Heart right ventricle (tissue), 16 donors: ENCODE data around the gene SLX4IP. TPM values are rescaled to one million over a fixed set of nuclear protein-coding genes. Genes with fewer than 3 reads are reported as not detected.

Source experiments
- ATAC-seq, 8 donors: fragments of 200-7000 bp; cut with Tn5 transposase; one replicate each; pipeline ENCODE4 v1.9.1; 2020; ENCODE audit warnings: mild to moderate bottlenecking in 8 of 8, moderate library complexity in 8 of 8, moderate number of reproducible peaks in 1 of 8
- DNase-seq, 2 donors: peaks; one replicate each; pipeline ENCODE4 v3.0.0-alpha.2; 2020
- H3K27ac ChIP-seq, 10 donors: fragments of 200-600 bp; sonication (generic) in 2 of 10; one replicate each; pipeline versions ENCODE4 v1.5.0 to v1.8.0; 2020 to 2022; ENCODE audit warnings: mild to moderate bottlenecking in 3 of 10
- H3K27me3 ChIP-seq, 7 donors: fragments of 200-600 bp; one replicate each; pipeline ENCODE4 v1.8.0; 2021 to 2022; ENCODE audit warnings: mild to moderate bottlenecking in 2 of 7
- H3K36me3 ChIP-seq, 9 donors: fragments of 200-600 bp; sonication (generic) in 1 of 9; one replicate each; pipeline versions ENCODE4 v1.5.0 to v1.8.0; 2020 to 2022; ENCODE audit warnings: mild to moderate bottlenecking in 2 of 9
- H3K4me1 ChIP-seq, 9 donors: fragments of 200-600 bp; sonication (generic) in 1 of 9; one replicate each; pipeline versions ENCODE4 v1.5.0 to v1.8.0; 2020 to 2022; ENCODE audit warnings: mild to moderate bottlenecking in 4 of 9
- H3K4me3 ChIP-seq, 10 donors: fragments of 200-600 bp; sonication (generic) in 2 of 10; one replicate each; pipeline versions ENCODE4 v1.5.0 to v1.8.0; 2020 to 2022; ENCODE audit warnings: mild to moderate bottlenecking in 7 of 10, moderate library complexity in 2 of 10
- H3K9me3 ChIP-seq, 11 donors: fragments of 200-600 bp in 10 of 11; sonication (generic) in 2 of 11; one replicate each; pipeline versions ENCODE4 v1.5.0 to v1.8.0; 2013 to 2022; ENCODE audit warnings: mild to moderate bottlenecking in 2 of 11, control low read depth in 1 of 11, moderate library complexity in 1 of 11
- CTCF ChIP-seq, 9 donors: fragments of 200-600 bp; sonication (generic) in 2 of 9; IDR thresholded peaks; one replicate each; pipeline versions ENCODE4 v1.5.0 to v1.8.0; 2021 to 2022; ENCODE audit warnings: antibody characterized with exemption in 9 of 9, mild to moderate bottlenecking in 5 of 9, moderate library complexity in 1 of 9
- WGBS, 2 donors: extraction: QIAGEN DNeasy Blood & Tissue Kit; methylation state at CpG; one replicate each; pipeline ENCODE4 v1.1.7; 2013; ENCODE audit warnings: inconsistent platforms in 1 of 2; 5-methylcytosine and 5-hydroxymethylcytosine counted together
- intact Hi-C, 10 donors: fragments of 100-400 bp; cut with DNase I; formaldehyde crosslinking; loops; one replicate each; pipeline versions ENCODE4 v1.11.1 to v1.14.2; 2022
- long read RNA-seq, 3 donors: library from polyadenylated mRNA; unstranded; transcript quantifications; one replicate each; pipeline ENCODE4 v2.0.0, GENCODE V29; 2020 to 2021
- polyA plus RNA-seq, 2 donors: library from polyadenylated mRNA; stranded (reverse); fragments of 200-250 nt; gene quantifications; one replicate each; pipeline ENCODE4 v1.2.3, GENCODE V29; 2013
- total RNA-seq, 10 donors: library from RNA; stranded (reverse); fragmentation: NEBNext Ultra II Directional in 3 of 10; extraction: Animal tissue kit (Norgen Biotek cat#: 25700) in 3 of 10; gene quantifications; one replicate each; pipeline versions ENCODE4 v1.2.1 to v1.2.4, GENCODE V29; 2021 to 2023
- donor health status: Arrhythmogenic right ventricular cardiomyopathy.
- donor health status: ischemic (EF 13 %, LVEDD 7.1; RV severe dilation, severe dysfunction).
- donor health status: healthy with polysubstance abuse.
- donor health status: DM: no; HTN: yes; CAD: no.
- donor health status: DM: no; HTN: no; CAD: no.
- donor health status: ischemic (EF 25% LVEDD 6.9; RV normal size, moderate dysfunction).
- donor health status: ischemic (EF 25% LVEDD 5.7; RV mildly dilated, moderate dysfunction).
- donor health status: healthy.
- donor health status: DM: yes; HTN: yes; CAD: no.
- donor health status: Ischemic cardiomyopathy.
- donor health status: ischemic (EF 35%, LVEDD 5.7; RV mildly dilated, moderate dysfunction).
- donor health status: nonischemic (EF 11% LVEDD 7.7; RV severe dilation, severe dysfunction).
- donor health status: DM: yes; HTN: yes; CAD: no.
- donor health status: PGD.
- donor health status: ischemic (EF 29% LVEDD 5.4; RV normal size, mild dysfunction).
- donor health status: nonischemic (EF 23%, LVEDD 6.1; RV moderate dilation, normal function).

SLX4IP gene
- total RNA-seq, result 1 to 10 TPM; 1.6 to 3.1 (median 2.6) TPM
- 1 to 10 TPM in 1 of 2 donors, under 1 TPM in 1; 0.71 to 2.8 TPM for polyA plus RNA-seq
- long read RNA-seq, donor 1, partial matches to known transcripts, result 0 of 2 reads
- long read RNA-seq, donor 1, other reads (novel, unspliced or antisense), result 2 of 2 reads
- long read RNA-seq, donor 2, partial matches to known transcripts, result 0 of 3 reads
- long read RNA-seq, donor 2, other reads (novel, unspliced or antisense), result 3 of 3 reads
- long read RNA-seq, donor 3, partial matches to known transcripts, result 0 of 5 reads
- long read RNA-seq, donor 3, other reads (novel, unspliced or antisense), result 5 of 5 reads

- intact Hi-C loops, result loop anchor here in 3 of 10 donors (5.0 to 10.0 kb wide), 3 partner anchors 78 to 1460 kb away; partner anchors contain the start of gene JAG1 (in 1 of the 3)
- Histone ChIP-seq H3K4me1 (peaks cover 6 to 41% (median 37%) of the 10 kb centered on the region in 9 donors), H3K36me3 (no peaks in the 10 kb centered on the region), H3K27me3 (no peaks in the 10 kb centered on the region), H3K9me3 (no peaks in the 10 kb centered on the region), H3K27ac (peak within 1 kb of the TSS; percentile 54 to 97 (median 94)), H3K4me3 (peak within 1 kb of the TSS; percentile 51 to 94 (median 86))
- ATAC-seq, result peak; percentile 81 to 92 (median 88)
- peak; percentile 85 to 97 for DNase-seq
- TF ChIP-seq CTCF (IDR thresholded peaks at IDR 0.05), result no peak
- 2% methylated on average over 32 of the region's 32 CpGs for WGBS, 2 donors
Measured at GRCh38 chr20:10434832-10435812, at the start of gene SLX4IP. Gene SLX4IP (plus strand): TSS chr20:10435305. CDS start chr20:10458205, 22,900 bp downstream.

- no peaks in the 10 kb centered on the region for H3K4me1 ChIP-seq
- ATAC-seq, result no peak
- 39 to 43% methylated on average over 4 of the region's 4 CpGs for WGBS, 2 donors
- intact Hi-C loops, result loop anchor here in 1 of 10 donors (10.0 kb wide), 1 partner anchor 71 kb away; no protein-coding TSS in a partner anchor
- no peak overlapping the region for H3K4me3 ChIP-seq
- H3K27me3 ChIP-seq, result no peaks in the 10 kb centered on the region
- DNase-seq, result no peak
- no peaks in the 10 kb centered on the region for H3K36me3 ChIP-seq
- no peaks in the 10 kb centered on the region for H3K9me3 ChIP-seq
- TF ChIP-seq CTCF (IDR thresholded peaks at IDR 0.05), result no peak
- H3K27ac ChIP-seq, result no peak overlapping the region
Measured at GRCh38 chr20:10385850-10386544, 49.1 kb upstream of the SLX4IP start.

- no peaks in the 10 kb centered on the region for H3K36me3 ChIP-seq
- no peak for TF ChIP-seq CTCF (IDR thresholded peaks at IDR 0.05)
- no peaks in the 10 kb centered on the region for H3K27me3 ChIP-seq
- H3K4me1 ChIP-seq, result no peaks in the 10 kb centered on the region
- intact Hi-C loops, result loop anchor here in 1 of 10 donors (10.0 kb wide), 1 partner anchor 73 kb away; no protein-coding TSS in a partner anchor
- H3K27ac ChIP-seq, result no peak overlapping the region
- ATAC-seq, result no peak
- WGBS, 2 donors, result 91 to 95% methylated on average over 4 of the region's 4 CpGs
- no peaks in the 10 kb centered on the region for H3K9me3 ChIP-seq
- no peak for DNase-seq
- H3K4me3 ChIP-seq, result no peak overlapping the region
Measured at GRCh38 chr20:10387686-10388085, 47.4 kb upstream of the SLX4IP start.
